ENCODE data around the gene P2RY14. TPM values are rescaled to one million over a fixed set of nuclear protein-coding genes. Genes with fewer than 3 reads are reported as not detected.
"Not testable (repeated sequence)": the region's sequence is repeated elsewhere in the genome, so short reads cannot be mapped to it uniquely, and the experiment has no call there.

The P2RY14 gene
- total RNA-seq, 1 donor from 2014 or later, result not detected

GRCh38 chr3:151236316-151236715 lies 42.0 kb downstream of the P2RY14 start:
- TF ChIP-seq CTCF (IDR thresholded peaks at IDR 0.05; ENCODE audit: partially characterized antibody, unreplicated experiment), result no peak
- Mint-ChIP-seq H3K36me3 (ENCODE audit: unreplicated experiment) (no peaks in the 10 kb centered on the region), H3K27me3 (ENCODE audit: unreplicated experiment) (peaks cover 2% of the 10 kb centered on the region), H3K9me3 (ENCODE audit: unreplicated experiment) (no peaks in the 10 kb centered on the region), H3K27ac (ENCODE audit: unreplicated experiment) (no peak overlapping the region), H3K4me1 (ENCODE audit: low read depth, unreplicated experiment) (no peaks in the 10 kb centered on the region), H3K4me3 (ENCODE audit: unreplicated experiment) (no peak overlapping the region)
- DNase-seq, result no peak

- Mint-ChIP-seq H3K4me1 (ENCODE audit: low read depth, unreplicated experiment) (no peaks in the 10 kb centered on the region), H3K27me3 (ENCODE audit: unreplicated experiment) (peaks cover 2% of the 10 kb centered on the region), H3K9me3 (ENCODE audit: unreplicated experiment) (no peaks in the 10 kb centered on the region), H3K4me3 (ENCODE audit: unreplicated experiment) (no peak overlapping the region), H3K36me3 (ENCODE audit: unreplicated experiment) (no peaks in the 10 kb centered on the region), H3K27ac (ENCODE audit: unreplicated experiment) (no peak overlapping the region)
- no peak for DNase-seq
- TF ChIP-seq CTCF (IDR thresholded peaks at IDR 0.05; ENCODE audit: partially characterized antibody, unreplicated experiment), result no peak
These were observed 43.5 kb downstream of the P2RY14 start for GRCh38 chr3:151234825-151235224.

- DNase-seq, result no peak
- H3K4me1 Mint-ChIP-seq (ENCODE audit: low read depth, unreplicated experiment), result peaks cover 7% of the 10 kb centered on the region
- H3K27me3 Mint-ChIP-seq (ENCODE audit: unreplicated experiment), result peaks cover 5% of the 10 kb centered on the region
- H3K36me3 Mint-ChIP-seq (ENCODE audit: unreplicated experiment), result no peaks in the 10 kb centered on the region
- no peak overlapping the region for H3K27ac Mint-ChIP-seq (ENCODE audit: unreplicated experiment)
- peaks cover under 1% of the 10 kb centered on the region for H3K9me3 Mint-ChIP-seq (ENCODE audit: unreplicated experiment)
- H3K4me3 Mint-ChIP-seq (ENCODE audit: unreplicated experiment), result no peak overlapping the region
- TF ChIP-seq CTCF (IDR thresholded peaks at IDR 0.05; ENCODE audit: partially characterized antibody, unreplicated experiment), result no peak
These were observed 45.4 kb downstream of the P2RY14 start for GRCh38 chr3:151232991-151233390.

GRCh38 chr3:151232403-151232802 lies 45.9 kb downstream of the P2RY14 start:
- not testable (repeated sequence) for H3K36me3 Mint-ChIP-seq (ENCODE audit: unreplicated experiment); H3K27ac Mint-ChIP-seq (ENCODE audit: unreplicated experiment); DNase-seq; H3K4me3 Mint-ChIP-seq (ENCODE audit: unreplicated experiment); H3K9me3 Mint-ChIP-seq (ENCODE audit: unreplicated experiment); H3K27me3 Mint-ChIP-seq (ENCODE audit: unreplicated experiment)
- H3K4me1 Mint-ChIP-seq (ENCODE audit: low read depth, unreplicated experiment), result peaks cover 10% of the 10 kb centered on the region

- Mint-ChIP-seq H3K27me3 (ENCODE audit: unreplicated experiment) (peaks cover 4% of the 10 kb centered on the region), H3K36me3 (ENCODE audit: unreplicated experiment) (no peaks in the 10 kb centered on the region), H3K9me3 (ENCODE audit: unreplicated experiment) (peaks cover 3% of the 10 kb centered on the region), H3K4me1 (ENCODE audit: low read depth, unreplicated experiment) (peaks cover 10% of the 10 kb centered on the region), H3K27ac (ENCODE audit: unreplicated experiment) (no peak overlapping the region), H3K4me3 (ENCODE audit: unreplicated experiment) (no peak overlapping the region)
- TF ChIP-seq CTCF (IDR thresholded peaks at IDR 0.05; ENCODE audit: partially characterized antibody, unreplicated experiment), result no peak
- DNase-seq, result no peak
These were observed 47.7 kb downstream of the P2RY14 start for GRCh38 chr3:151230646-151231045.

GRCh38 chr3:151228666-151229040 lies 49.7 kb downstream of the P2RY14 start:
- H3K4me3 Mint-ChIP-seq (ENCODE audit: unreplicated experiment), result no peak overlapping the region
- DNase-seq, result no peak
- TF ChIP-seq CTCF (IDR thresholded peaks at IDR 0.05; ENCODE audit: partially characterized antibody, unreplicated experiment), result no peak
- peaks cover 10% of the 10 kb centered on the region for H3K4me1 Mint-ChIP-seq (ENCODE audit: low read depth, unreplicated experiment)
- peaks cover 4% of the 10 kb centered on the region for H3K27me3 Mint-ChIP-seq (ENCODE audit: unreplicated experiment)
- H3K36me3 Mint-ChIP-seq (ENCODE audit: unreplicated experiment), result no peaks in the 10 kb centered on the region
- H3K9me3 Mint-ChIP-seq (ENCODE audit: unreplicated experiment), result peaks cover 3% of the 10 kb centered on the region
- no peak overlapping the region for H3K27ac Mint-ChIP-seq (ENCODE audit: unreplicated experiment)

All from glutamatergic neuron (in vitro differentiated cells).